K562 (cell line): Measurements from ENCODE around the gene ANKRD65. TPM values are rescaled to one million over a fixed set of nuclear protein-coding genes. Genes with fewer than 3 reads are reported as not detected.
A peak's percentile ranks its signal among the peaks of the same experiment; 100 is the strongest.

ENCODE experiments used
- EZH2 ChIP-seq: IDR thresholded peaks from 2 replicates; pipeline ENCODE4 v1.6.1; 2012; ENCODE audit warnings: low read depth, mild to moderate bottlenecking, inconsistent platforms, low read length, borderline replicate concordance
- HNRNPH1 ChIP-seq: fragments of 200-400 bp; formaldehyde crosslinking; optimal IDR thresholded peaks from 2 replicates; pipeline ENCODE3; 2017; ENCODE audit warnings: low read depth, mild to moderate bottlenecking, low read length, moderate library complexity
- L3MBTL2 ChIP-seq: fragments of 450-650 bp; IDR thresholded peaks from 2 replicates; pipeline ENCODE4 v1.6.1; 2016; ENCODE audit warnings: mild to moderate bottlenecking, moderate library complexity
- MYBL2 ChIP-seq, 2 experiments: fragments of 450-650 bp in 1 of 2; sonication (generic) in 1 of 2; formaldehyde crosslinking in 1 of 2; IDR thresholded peaks; 2 replicates each; pipeline versions ENCODE4 v1.6.1 to v1.8.1; 2017 to 2022; ENCODE audit warnings: borderline replicate concordance in 1 of 2, inconsistent platforms in 1 of 2, low read depth in 1 of 2, mild to moderate bottlenecking in 1 of 2, missing genetic modification reagents in 1 of 2, moderate library complexity in 1 of 2
- SRF ChIP-seq, 2 experiments: fragments of 250-450, 450-650 bp in 1 of 2; sonication (Bioruptor Pico) in 1 of 2; sonication (generic) in 1 of 2; formaldehyde crosslinking; IDR thresholded peaks; 2 replicates each; pipeline versions ENCODE4 v1.5.0 to v1.5.1; 2020 to 2022; ENCODE audit warnings: mild to moderate bottlenecking in 1 of 2, missing genetic modification reagents in 1 of 2
- TAL1 ChIP-seq: fragments of 450-650 bp; IDR thresholded peaks from 2 replicates; pipeline ENCODE4 v1.6.1; 2016; ENCODE audit warnings: mild to moderate bottlenecking
- ZFPM2 ChIP-seq: fragments of 250-450 bp; sonication (Bioruptor Pico); IDR thresholded peaks from 2 replicates; pipeline ENCODE4 v1.5.1; 2022; ENCODE audit warnings: mild to moderate bottlenecking
- polyA plus RNA-seq, 8 experiments: library from polyadenylated mRNA; depleted of rRNA in 4 of 8; stranded (reverse) in 5 of 8; unstranded in 3 of 8; fragments of >200 nt; fragmentation: Nextera tagmentation in 2 of 8; fragmentation: Illumina TruSeq in 1 of 8; extraction: Ambion mirVana in 2 of 8; extraction: Trizol in 1 of 8; gene quantifications; 2 replicates each; pipeline versions ENCODE4 v1.2.1 to v1.2.3, GENCODE V29; 2011 to 2014; ENCODE audit warnings: inconsistent platforms in 1 of 8, missing spikeins in 1 of 8
- total RNA-seq, 7 experiments: library from RNA; depleted of rRNA in 6 of 7; stranded (reverse); fragments of >200 nt in 6 of 7; fragmentation: Illumina TruSeq in 2 of 7; extraction: Trizol in 2 of 7; gene quantifications; 2 replicates each; pipeline versions ENCODE4 v1.2.1 to v1.2.3, GENCODE V29; 2011 to 2021; ENCODE audit warnings: low replicate concordance in 1 of 7
- TF ChIP-seq, protein P1 (sequence below): sonication (generic); formaldehyde crosslinking; IDR thresholded peaks from 2 replicates; pipeline ENCODE4 v1.8.1; 2023; ENCODE audit warnings: mild to moderate bottlenecking, missing genetic modification reagents
- TF ChIP-seq, protein P2 (sequence below): fragments of 450-650 bp; IDR thresholded peaks from 2 replicates; pipeline ENCODE4 v1.6.1; 2016; ENCODE audit warnings: mild to moderate bottlenecking, moderate library complexity

ANKRD65 gene
- total and polyA plus RNA-seq, 9 of the 15 experiments (the other 6 are each of a cell fraction or from before 2014, with no cell fraction given), result not detected

DNA sequence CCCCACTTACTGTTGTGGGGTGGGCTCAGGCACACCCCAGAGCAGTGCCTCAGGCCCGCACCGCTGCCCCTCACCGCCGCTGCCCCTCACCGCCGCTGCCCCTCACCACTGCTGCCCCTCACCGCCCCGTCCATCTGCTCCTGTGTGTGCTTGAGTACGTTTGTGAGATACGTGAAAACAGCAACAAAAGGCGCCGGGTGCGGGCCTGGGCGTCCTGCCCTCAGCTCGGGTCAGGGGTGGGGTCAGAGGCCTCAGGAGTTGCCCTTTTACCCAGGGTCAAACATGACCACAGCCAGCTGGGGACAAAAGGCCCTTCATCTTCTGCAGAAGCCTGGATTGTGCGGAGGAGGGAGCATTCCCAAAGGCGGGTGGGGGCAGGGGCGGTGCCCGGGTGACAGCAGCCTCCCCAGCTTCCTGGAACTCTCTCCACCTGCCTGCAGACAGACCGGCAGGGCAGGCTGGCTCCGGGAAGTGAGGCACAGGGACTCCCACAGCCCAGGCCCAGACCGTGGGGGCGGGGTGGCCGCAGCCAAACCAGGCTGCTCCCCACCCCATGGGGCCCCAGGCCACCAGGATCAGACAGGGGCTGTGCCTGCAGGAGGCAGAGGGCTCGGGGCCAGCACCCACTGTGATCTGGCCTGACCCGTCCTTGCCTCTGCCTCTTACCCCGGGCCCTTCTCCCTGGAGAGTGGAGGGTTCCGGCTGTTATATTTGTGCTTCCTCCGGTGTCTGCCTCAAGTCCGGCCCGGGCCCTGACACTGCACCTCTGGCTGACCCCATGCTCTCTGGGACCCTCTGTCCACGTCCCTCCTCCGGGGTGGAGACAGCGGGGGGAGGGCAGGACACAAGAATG, 12.1 kb upstream of the ANKRD65 start (continued):
- TF ChIP-seq MYBL2 (IDR thresholded peaks at IDR 0.05; ENCODE audit: low read depth) (no peak), MYBL2 (CRISPR knock-in tag; IDR thresholded peaks at IDR 0.05; ENCODE audit: borderline replicate concordance) (no peak), ZFPM2 (CRISPR knock-in tag) (no peak), TAL1 (no peak), L3MBTL2 (peak; percentile 75), EZH2 (no peak), HNRNPH1 (no peak), SRF (CRISPR knock-in tag; IDR thresholded peaks at IDR 0.05) (no peak; a peak in 1 of 4 replicates)
- TF ChIP-seq, protein P1, sequence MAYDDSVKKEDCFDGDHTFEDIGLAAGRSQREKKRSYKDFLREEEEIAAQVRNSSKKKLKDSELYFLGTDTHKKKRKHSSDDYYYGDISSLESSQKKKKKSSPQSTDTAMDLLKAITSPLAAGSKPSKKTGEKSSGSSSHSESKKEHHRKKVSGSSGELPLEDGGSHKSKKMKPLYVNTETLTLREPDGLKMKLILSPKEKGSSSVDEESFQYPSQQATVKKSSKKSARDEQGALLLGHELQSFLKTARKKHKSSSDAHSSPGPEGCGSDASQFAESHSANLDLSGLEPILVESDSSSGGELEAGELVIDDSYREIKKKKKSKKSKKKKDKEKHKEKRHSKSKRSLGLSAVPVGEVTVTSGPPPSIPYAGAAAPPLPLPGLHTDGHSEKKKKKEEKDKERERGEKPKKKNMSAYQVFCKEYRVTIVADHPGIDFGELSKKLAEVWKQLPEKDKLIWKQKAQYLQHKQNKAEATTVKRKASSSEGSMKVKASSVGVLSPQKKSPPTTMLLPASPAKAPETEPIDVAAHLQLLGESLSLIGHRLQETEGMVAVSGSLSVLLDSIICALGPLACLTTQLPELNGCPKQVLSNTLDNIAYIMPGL, result no peak
- TF ChIP-seq, protein P2, sequence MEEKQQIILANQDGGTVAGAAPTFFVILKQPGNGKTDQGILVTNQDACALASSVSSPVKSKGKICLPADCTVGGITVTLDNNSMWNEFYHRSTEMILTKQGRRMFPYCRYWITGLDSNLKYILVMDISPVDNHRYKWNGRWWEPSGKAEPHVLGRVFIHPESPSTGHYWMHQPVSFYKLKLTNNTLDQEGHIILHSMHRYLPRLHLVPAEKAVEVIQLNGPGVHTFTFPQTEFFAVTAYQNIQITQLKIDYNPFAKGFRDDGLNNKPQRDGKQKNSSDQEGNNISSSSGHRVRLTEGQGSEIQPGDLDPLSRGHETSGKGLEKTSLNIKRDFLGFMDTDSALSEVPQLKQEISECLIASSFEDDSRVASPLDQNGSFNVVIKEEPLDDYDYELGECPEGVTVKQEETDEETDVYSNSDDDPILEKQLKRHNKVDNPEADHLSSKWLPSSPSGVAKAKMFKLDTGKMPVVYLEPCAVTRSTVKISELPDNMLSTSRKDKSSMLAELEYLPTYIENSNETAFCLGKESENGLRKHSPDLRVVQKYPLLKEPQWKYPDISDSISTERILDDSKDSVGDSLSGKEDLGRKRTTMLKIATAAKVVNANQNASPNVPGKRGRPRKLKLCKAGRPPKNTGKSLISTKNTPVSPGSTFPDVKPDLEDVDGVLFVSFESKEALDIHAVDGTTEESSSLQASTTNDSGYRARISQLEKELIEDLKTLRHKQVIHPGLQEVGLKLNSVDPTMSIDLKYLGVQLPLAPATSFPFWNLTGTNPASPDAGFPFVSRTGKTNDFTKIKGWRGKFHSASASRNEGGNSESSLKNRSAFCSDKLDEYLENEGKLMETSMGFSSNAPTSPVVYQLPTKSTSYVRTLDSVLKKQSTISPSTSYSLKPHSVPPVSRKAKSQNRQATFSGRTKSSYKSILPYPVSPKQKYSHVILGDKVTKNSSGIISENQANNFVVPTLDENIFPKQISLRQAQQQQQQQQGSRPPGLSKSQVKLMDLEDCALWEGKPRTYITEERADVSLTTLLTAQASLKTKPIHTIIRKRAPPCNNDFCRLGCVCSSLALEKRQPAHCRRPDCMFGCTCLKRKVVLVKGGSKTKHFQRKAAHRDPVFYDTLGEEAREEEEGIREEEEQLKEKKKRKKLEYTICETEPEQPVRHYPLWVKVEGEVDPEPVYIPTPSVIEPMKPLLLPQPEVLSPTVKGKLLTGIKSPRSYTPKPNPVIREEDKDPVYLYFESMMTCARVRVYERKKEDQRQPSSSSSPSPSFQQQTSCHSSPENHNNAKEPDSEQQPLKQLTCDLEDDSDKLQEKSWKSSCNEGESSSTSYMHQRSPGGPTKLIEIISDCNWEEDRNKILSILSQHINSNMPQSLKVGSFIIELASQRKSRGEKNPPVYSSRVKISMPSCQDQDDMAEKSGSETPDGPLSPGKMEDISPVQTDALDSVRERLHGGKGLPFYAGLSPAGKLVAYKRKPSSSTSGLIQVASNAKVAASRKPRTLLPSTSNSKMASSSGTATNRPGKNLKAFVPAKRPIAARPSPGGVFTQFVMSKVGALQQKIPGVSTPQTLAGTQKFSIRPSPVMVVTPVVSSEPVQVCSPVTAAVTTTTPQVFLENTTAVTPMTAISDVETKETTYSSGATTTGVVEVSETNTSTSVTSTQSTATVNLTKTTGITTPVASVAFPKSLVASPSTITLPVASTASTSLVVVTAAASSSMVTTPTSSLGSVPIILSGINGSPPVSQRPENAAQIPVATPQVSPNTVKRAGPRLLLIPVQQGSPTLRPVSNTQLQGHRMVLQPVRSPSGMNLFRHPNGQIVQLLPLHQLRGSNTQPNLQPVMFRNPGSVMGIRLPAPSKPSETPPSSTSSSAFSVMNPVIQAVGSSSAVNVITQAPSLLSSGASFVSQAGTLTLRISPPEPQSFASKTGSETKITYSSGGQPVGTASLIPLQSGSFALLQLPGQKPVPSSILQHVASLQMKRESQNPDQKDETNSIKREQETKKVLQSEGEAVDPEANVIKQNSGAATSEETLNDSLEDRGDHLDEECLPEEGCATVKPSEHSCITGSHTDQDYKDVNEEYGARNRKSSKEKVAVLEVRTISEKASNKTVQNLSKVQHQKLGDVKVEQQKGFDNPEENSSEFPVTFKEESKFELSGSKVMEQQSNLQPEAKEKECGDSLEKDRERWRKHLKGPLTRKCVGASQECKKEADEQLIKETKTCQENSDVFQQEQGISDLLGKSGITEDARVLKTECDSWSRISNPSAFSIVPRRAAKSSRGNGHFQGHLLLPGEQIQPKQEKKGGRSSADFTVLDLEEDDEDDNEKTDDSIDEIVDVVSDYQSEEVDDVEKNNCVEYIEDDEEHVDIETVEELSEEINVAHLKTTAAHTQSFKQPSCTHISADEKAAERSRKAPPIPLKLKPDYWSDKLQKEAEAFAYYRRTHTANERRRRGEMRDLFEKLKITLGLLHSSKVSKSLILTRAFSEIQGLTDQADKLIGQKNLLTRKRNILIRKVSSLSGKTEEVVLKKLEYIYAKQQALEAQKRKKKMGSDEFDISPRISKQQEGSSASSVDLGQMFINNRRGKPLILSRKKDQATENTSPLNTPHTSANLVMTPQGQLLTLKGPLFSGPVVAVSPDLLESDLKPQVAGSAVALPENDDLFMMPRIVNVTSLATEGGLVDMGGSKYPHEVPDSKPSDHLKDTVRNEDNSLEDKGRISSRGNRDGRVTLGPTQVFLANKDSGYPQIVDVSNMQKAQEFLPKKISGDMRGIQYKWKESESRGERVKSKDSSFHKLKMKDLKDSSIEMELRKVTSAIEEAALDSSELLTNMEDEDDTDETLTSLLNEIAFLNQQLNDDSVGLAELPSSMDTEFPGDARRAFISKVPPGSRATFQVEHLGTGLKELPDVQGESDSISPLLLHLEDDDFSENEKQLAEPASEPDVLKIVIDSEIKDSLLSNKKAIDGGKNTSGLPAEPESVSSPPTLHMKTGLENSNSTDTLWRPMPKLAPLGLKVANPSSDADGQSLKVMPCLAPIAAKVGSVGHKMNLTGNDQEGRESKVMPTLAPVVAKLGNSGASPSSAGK, result no peak
